ENCODE data around the gene IL21R.

IL21R gene

DNA sequence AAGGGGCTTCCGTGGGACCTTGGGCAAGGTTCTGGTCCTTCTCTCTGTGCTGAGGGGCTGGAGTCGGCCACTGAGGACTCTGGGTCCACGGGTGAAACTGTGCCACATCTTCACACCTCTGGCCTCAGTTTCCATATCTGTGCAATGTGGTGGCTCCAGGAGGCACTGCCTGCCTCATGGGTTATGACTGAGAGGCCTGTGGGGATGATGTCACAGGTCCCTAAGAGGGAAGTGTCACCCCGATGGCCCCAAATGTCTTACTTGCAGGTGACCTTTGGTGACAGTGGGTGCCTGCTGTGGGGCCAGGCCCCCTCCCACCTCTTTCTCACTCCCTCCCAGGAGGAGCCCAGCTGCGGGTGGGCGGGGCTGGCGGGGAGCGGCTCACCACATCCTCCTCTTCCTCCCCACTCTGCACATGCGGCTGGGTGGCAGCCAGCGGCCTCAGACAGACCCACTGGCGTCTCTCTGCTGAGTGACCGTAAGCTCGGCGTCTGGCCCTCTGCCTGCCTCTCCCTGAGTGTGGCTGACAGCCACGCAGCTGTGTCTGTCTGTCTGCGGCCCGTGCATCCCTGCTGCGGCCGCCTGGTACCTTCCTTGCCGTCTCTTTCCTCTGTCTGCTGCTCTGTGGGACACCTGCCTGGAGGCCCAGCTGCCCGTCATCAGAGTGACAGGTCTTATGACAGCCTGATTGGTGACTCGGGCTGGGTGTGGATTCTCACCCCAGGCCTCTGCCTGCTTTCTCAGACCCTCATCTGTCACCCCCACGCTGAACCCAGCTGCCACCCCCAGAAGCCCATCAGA is at the start of gene IL21R:
Gene IL21R (plus strand): TSS at position 407 of the 801 bp plus-strand sequence. CDS start 27,898 bp downstream, outside the sequence.
- DNase-seq (ENCODE audit: low read depth) = no peak

DNA sequence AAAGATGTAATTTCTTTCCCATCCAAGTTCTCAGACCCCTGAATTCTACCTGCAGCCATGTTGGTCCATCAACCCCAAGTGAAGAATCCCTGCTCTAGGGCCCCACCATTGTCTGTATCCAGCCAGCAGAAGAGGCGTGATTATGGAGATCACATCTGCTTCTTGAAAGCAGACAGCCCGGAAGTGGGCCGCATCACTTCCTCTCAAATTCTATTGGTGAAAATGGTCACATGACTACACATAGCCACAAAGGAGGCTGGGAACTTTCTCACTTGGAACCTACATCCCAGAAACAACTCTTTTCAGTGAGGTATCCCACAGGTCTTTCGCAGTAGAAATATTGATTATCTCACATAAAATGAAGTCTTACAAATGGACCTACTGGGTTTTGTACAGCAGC is 48.1 kb upstream of the IL21R start:
- no peak for DNase-seq (ENCODE audit: low read depth)

DNA sequence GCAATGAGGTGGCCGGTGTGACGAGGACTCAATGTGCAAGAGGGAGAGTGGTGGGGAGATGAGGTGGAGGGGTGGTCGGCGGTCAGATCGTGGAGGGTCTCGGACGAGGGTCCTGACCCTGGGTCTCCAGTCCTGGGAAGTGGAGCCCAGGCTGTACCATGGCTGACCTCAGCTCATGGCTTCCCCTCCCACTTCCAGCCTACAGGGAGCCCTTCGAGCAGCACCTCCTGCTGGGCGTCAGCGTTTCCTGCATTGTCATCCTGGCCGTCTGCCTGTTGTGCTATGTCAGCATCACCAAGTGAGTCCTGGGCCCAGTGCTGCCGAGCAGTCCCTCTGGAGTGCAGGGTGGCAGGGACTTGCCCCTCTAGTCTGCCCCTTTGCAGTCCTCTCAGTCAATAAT is 46.4 kb upstream of the IL21R start:
- DNase-seq (ENCODE audit: low read depth) = peak; percentile 39

DNA sequence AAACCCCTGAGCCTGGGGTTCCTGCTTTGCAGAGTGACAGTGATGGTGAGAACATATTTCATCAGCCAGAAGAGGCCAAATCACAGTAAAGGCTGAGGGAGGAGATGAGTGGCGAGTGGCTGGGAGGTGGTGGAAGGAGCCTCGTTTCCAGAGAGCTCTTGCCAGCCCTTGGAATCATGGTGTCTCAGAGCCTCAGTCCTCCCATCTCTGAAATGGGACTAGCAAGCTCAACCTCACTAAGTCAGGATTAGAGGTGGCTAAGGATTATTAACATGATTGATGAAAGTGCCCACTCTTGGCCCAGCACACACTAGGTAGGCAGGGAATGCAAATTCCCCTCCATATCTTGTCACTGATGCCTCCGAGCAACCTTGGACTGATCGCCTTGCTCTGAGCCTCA is 45.2 kb upstream of the IL21R start:
- DNase-seq (ENCODE audit: low read depth) = no peak

DNA sequence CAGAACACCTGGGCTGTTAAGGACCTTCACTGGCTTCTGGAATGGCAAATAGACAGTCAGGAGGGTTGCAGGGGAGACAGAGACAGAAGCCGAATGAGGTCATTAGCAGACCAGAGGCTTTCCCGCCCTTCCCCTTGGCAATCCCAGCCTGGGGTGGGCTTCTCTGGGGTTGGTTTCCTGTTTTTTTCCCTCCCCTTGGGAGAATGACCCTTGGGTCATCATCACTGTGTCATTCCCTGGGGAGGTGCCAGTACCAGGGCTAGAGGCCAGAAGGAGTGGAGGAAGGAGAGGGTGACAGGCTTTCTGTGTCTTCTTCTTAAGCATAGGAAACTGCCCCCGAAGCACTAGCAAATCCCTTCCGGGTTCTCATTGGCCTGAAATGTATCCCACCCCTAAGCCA is 42.9 kb upstream of the IL21R start:
- no peak for DNase-seq (ENCODE audit: low read depth)

DNA sequence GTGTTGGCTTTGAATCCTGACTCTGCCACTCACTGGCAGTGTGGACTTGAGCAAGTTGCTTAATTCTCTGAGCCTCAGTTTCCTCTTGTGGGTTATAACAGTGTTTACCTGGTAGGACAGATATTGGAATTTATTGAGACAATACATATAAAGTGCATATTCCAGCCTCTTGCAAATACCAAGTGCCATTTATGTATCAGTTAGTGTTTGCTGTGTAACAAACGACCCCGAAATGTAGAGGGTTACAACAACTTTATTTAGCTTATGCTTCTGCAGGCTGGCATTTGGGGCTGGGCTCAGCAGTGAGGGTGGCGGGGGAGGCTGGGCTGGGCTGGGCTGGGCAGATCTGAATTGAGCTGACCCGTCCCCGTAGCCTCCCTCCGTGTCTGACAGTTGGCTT is 42.4 kb upstream of the IL21R start:
- DNase-seq (ENCODE audit: low read depth) = no peak

DNA sequence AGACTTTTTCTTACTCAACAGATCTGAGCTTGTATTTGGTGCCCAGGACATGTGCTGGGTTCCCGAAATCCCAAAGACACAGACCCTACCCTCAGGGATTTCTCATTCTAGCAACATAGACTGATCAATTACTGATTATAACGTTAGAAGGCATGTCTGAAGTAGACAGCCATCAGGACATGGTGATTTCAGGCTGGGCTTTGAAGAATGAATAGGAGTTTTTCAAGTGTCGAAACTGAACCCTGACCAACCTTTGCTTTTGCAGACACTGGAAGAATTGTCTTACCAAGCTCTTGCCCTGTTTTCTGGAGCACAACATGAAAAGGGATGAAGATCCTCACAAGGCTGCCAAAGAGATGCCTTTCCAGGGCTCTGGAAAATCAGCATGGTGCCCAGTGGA is 40.0 kb upstream of the IL21R start:
- no peak for DNase-seq (ENCODE audit: low read depth)

DNA sequence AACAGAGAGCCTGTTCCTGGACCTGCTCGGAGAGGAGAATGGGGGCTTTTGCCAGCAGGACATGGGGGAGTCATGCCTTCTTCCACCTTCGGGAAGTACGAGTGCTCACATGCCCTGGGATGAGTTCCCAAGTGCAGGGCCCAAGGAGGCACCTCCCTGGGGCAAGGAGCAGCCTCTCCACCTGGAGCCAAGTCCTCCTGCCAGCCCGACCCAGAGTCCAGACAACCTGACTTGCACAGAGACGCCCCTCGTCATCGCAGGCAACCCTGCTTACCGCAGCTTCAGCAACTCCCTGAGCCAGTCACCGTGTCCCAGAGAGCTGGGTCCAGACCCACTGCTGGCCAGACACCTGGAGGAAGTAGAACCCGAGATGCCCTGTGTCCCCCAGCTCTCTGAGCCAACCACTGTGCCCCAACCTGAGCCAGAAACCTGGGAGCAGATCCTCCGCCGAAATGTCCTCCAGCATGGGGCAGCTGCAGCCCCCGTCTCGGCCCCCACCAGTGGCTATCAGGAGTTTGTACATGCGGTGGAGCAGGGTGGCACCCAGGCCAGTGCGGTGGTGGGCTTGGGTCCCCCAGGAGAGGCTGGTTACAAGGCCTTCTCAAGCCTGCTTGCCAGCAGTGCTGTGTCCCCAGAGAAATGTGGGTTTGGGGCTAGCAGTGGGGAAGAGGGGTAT is 39.3 kb upstream of the IL21R start:
- no peak for DNase-seq (ENCODE audit: low read depth)

DNA sequence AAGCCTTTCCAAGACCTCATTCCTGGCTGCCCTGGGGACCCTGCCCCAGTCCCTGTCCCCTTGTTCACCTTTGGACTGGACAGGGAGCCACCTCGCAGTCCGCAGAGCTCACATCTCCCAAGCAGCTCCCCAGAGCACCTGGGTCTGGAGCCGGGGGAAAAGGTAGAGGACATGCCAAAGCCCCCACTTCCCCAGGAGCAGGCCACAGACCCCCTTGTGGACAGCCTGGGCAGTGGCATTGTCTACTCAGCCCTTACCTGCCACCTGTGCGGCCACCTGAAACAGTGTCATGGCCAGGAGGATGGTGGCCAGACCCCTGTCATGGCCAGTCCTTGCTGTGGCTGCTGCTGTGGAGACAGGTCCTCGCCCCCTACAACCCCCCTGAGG is 38.7 kb upstream of the IL21R start:
- no peak for DNase-seq (ENCODE audit: low read depth)

DNA sequence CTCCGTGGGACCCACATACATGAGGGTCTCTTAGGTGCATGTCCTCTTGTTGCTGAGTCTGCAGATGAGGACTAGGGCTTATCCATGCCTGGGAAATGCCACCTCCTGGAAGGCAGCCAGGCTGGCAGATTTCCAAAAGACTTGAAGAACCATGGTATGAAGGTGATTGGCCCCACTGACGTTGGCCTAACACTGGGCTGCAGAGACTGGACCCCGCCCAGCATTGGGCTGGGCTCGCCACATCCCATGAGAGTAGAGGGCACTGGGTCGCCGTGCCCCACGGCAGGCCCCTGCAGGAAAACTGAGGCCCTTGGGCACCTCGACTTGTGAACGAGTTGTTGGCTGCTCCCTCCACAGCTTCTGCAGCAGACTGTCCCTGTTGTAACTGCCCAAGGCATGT is 38.2 kb upstream of the IL21R start:
- DNase-seq (ENCODE audit: low read depth) = no peak

DNA sequence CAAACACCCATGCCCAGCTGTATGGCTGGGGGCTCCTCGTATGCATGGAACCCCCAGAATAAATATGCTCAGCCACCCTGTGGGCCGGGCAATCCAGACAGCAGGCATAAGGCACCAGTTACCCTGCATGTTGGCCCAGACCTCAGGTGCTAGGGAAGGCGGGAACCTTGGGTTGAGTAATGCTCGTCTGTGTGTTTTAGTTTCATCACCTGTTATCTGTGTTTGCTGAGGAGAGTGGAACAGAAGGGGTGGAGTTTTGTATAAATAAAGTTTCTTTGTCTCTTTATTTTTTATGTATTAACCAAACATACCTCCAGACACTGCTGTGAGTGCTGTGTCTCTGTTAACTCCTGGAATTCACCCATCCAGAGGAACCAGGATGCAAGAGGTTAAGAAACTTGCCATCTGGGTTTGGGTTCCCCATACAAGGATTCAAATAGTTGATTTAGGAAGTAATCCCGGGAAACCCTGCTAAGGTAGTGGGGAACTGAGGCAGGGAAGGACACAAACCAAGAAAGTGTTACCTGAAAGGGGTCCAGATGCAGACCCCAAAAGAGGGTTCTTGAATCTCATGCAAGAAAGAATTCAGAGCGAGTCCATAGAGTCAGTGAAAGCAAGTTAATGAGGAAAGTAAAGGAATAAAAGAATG is 37.4 kb upstream of the IL21R start:
- DNase-seq (ENCODE audit: low read depth) = no peak

DNA sequence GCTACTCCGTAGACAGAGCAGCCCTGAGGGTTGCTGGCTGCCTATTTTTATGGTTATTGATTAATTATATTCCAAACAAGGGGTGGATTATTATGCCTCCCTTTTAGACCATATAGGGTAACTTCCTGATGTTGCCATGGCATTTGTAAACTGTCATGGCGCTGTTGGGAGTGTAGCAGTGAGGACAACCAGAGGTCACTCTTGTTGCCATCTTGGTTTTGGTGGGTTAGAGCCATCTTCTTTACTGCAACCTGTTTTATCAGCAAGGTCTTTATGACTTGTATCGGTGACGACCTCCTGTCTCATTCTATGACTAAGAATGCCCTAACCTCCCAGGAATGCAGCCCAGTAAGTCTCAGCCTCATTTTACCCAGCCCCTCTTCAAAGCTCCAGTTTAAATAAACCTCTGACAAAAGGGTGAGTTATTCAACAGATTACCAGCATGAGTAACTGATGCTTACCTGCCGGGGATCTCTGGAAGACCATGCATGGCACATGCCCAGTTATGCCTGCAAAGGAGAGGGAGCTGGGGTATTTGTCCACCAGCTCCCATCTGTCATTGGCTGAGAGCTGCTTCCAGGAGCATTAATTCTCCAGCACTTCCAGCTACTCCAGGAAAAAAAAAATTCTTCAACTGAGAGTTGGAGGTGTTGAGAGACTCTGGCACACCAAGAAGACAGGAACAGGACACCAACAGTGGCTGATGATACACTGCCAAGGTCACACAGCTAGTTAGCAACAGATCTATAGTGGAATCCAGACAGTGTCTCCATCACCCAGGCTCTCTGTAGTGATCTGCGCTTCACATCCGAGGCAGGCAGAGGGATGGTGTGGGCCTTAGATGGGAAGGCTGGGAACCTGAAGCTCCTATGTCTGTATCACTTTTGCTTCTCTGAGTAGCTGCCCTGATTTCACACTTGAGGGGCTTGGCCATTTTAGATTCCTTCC is 36.6 kb upstream of the IL21R start:
- no peak for DNase-seq (ENCODE audit: low read depth)

DNA sequence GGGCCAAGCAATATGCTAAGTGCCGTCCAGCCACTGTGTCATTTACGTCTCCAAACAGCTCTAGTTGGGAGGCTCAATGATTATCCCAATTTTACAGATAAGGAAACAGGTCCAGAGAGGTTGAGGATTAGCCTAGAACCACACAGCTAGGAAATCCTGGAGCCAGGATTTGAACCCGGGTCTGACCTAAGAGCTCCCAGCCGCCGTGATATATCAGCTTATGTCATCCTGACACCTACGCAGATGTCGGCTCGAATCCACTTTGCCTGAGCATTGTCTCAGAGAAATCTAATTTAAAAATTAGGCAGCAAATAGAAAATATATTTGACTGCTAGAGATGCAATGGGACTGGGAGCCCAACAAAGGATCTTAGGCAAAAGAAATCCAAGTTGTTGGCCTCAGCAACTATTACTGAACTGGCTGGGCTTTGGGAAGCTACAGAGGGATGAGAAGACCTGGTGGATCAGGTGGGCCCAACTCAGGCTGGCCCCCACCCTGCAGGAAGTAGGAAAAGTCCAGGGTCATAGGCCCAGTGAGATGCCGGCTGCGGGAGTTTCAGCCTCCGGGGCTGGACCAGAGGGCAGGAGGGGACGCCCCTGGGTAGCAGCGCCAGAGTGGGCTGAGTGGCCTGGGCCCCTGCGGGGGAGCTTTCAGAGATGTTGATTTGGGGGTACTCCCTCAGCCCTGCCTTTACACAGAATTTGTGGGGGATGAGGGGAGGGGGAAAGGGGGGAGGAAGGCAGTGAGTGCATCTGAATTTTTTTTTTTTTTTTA is 35.1 kb upstream of the IL21R start:
- no peak for DNase-seq (ENCODE audit: low read depth)

DNA sequence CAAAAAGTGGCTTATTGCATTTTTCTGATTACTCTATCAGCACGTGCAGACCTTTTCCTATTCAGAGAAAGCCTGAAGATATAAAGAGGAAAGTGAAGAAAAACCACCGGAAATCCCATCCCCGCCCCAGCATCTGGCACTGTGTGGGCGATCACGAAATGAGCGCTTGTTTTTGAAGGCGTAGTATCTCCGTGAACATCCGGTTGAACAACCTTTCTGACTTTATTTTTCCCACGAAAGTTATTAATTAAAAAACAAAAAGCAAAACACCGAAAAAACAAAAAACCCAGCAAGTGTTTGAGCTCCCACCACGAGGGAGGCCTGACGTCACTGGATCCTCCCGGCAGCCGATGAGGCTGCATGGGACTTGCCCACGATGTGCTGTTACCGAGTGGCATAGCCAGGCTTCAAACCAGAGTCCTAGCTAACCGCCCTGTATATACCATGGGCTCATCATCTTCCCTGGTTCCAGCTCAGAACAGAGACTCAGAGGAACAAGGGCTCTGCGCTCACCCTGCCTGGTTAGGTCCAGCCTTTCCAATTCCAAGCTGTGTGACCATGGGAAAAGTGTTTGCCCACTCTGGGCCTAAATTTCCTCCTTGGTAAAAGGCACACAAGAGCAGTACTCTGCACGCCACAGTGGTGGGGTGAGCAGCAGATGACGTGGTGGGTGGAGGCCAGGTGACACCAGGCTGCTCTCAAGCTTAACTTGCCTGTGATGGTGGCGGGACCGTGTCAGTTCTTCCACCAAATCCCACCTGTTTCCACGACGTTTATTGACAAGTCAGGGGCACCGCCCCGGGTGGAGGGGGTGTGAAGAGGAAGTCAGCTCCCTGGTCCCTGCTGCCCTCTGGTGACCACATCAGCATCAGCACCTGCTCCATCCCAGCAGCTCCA is 34.3 kb upstream of the IL21R start:
- peak; percentile 60 for DNase-seq (ENCODE audit: low read depth)

DNA sequence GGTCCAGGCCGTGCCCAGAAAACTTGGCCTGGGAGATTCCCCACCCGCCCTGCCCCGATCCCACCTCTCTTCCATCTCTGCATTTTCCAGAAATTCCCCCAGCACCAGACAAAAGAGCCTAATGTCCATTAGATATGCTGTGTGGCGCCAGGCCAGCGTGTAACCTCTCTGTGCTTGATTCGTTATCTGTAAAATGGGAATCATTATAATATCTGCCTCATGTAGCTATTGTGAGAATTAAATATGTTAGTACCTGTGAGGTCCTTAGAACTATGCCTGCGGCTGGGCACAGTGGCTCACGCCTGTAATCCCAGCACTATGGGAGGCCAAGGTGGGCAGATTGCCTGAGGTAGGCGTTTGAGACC is 33.6 kb upstream of the IL21R start:
- no peak for DNase-seq (ENCODE audit: low read depth)

DNA sequence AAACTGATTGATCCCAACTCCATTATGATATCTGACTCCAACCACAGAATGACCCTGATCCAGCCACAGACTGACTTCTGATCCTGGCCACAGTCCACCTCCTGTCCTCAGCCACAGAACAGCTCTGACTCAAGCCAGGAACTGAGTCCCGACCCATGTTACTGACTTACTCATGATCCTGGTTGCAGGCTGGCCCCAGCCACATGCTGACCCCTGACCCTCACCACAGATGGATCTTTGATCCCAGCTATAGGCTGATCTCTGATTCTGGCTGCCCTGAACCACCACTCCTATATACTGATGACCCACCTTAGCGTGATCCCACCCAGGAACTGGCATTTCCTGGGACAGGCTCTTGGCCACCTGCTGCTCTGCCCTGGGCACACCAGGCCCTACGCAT is 32.2 kb upstream of the IL21R start:
- no peak for DNase-seq (ENCODE audit: low read depth)

DNA sequence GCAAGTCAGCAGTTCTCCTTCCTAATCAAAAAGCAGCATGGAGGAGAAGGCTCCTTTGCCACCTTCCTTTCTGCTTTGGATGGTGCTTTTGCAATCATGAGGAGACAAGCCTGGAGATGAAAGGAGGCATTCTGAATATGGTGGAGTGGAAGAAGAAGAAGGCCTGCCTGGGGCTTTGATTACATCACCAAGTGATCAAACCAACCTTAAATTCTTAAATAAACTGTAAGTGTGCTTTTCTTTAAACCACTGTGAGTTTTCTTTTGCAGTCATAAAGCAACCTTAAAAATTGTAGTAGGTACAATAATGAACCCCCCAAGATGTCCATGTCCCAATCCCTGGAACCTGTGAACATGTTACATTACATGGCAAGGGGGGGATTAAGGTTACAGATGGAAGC is 31.7 kb upstream of the IL21R start:
- DNase-seq (ENCODE audit: low read depth) = no peak

DNA sequence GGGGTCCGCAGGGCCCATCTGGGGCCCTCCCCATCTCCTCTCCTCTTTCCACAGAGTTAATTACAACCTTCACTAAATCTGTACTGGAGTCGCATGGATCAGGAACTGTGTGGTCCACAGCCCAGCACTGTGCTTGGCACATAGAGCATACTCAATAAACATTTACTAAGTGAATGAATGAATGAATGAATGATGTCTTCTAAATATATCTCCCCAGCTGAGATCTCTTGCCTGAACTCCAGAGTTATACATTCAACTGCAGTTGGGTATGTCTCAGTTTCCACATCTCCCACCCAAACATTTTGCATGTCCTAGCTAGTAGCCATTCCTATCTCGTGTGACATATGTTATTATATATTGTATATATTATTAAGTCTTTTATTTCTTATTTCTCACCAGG is 28.7 kb upstream of the IL21R start:
- no peak for DNase-seq (ENCODE audit: low read depth)

DNA sequence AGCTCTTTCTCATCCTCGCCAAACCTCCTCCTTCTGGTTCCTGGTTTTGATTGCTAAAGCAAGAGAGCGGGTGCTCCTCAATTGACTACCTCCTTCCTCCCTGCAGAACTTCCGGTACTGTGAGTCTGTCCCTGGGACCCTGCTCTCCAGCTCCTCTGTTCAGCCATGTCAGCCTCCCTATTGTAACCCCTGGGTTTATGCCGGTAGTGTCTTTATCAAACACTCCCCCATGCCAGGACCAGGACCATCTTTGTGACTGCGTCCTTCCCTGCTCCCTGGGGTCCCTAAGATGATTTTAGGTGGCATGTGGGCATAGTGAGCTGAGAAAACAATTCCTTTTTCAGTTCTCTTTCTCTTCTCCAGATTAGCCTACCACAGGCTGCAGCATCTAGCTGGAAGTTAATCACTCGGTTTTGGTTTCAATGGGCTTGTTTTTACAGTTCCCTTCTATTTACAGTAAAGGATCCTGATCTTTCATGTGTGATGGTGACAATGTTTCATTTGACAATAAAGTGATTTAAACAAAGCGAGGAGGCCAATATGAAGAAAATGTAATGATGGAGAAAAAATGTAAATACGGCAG is 27.7 kb upstream of the IL21R start:
- no peak for DNase-seq (ENCODE audit: low read depth)

DNA sequence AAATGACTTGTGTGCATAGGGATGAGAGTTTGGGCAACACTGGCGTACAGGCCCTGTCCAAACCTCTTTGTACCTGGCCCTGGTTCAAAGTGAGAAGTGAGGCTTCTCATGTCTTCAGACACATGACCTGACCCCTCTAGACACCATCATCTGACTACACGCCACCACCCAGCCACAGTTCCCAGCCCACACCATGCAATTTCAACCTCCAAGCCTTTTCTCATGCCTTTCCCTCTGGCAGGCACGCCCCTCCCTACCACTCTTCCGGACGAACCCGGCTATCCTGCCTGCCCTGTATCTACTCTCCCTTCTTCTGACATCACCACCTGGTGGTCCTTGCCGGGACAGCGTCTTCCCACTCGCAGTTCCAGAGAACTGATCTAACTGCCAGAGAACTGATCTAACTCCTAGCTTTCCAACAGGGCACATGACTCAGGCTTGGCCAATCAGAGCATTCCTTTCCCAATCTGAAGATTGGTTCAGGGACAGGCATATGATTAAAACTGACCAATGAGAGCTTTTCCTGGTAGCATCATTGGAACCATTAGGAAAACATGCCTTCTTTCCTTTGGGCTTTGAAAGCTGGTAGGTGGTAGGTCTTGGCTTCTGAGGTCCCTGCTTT is 27.1 kb upstream of the IL21R start:
- peak; percentile 56 for DNase-seq (ENCODE audit: low read depth)

Data from fibroblast of gingiva (primary cell).